Activated CD4-positive, alpha-beta T cell treated with anti-CD3 and anti-CD28 coated beads, Interleukin-10, Interleukin-2, amounts not matched to agents 100 ng/mL and 50 ng/mL, durations not matched to agents 16 hours and 8 hours (primary cell): ENCODE data around the gene TOX3.

Experiments
- DNase-seq: peaks from one replicate; pipeline ENCODE4 v3.0.0-alpha.2; 2020

Gene TOX3

DNA sequence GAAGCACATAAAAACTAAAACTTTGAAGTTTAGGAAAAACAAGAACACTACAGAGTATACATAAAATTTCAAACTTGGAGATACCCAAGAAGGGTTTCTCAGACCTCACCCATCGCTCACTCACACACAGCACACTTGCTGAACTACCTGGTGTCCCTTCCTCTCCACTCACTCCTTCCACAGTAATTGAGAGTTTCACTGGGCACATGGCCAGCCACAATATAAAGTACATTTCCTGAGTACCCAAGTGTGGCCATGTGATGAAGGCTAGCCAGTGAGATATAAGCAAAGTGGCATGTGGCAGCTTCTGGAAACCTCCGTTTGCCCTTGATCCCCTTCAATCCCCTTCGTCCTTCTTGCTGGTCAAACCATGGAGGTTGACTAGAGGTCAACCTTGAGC, 11.9 kb downstream of the TOX3 start:
- DNase-seq, result no peak

GRCh38 chr16:52533296-52533695, 13.6 kb downstream of the TOX3 start:
- no peak for DNase-seq

- DNase-seq, result no peak
These were observed 14.6 kb downstream of the TOX3 start for GRCh38 chr16:52532384-52532783.

- no peak for DNase-seq
These were observed 17.7 kb downstream of the TOX3 start for GRCh38 chr16:52529226-52529625.

DNA sequence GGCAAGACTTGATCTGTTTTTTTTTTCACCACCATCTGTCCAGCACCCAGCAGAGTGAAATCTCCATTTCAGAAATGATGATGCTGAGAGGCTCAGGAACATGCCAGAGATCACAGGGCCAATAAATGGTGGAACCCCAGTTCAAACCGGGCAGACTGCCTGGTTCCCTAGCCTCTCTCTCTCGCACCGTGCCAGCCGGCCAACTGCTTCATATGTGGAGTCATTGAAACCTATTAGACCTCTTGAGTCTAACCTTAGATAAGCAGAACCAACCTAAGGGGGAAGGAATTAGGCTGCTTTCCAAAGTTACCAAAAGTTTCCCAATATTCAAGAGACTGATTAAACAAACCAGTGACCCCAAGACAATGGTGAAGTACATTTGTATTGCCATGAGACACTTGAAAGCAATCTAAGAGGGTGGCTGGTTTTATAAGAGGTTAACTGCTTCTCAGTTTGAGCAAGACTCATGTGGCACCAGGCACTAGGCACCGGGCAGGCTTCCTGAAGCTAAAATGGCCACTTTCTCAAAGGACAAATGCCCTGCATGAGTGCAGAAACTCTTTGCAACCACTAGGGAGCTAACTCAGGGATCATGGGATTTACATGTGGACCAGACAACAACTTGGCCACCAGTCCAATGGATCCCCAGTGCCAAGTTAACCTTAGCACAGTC, 18.4 kb downstream of the TOX3 start:
- no peak for DNase-seq

DNA sequence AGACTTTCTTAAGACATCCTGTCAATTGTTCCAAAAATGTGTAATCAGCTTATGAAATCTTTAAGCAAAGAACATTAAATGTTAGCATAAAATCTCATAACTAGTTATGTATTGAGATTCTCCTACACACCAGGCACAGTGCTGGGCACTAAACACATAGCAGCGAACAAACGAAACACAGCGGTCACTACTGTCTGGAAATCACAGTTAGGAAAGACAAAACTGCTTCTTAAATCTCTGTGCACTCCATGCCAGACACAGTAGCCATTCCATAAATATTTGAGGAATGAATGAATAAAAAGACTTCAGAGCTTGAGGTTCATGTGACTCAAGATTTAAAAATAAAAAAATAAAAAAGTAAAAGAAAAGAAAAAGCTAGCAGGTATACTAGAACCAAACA, 20.1 kb downstream of the TOX3 start:
- no peak for DNase-seq

GRCh38 chr16:52526116-52526828, 20.7 kb downstream of the TOX3 start:
- DNase-seq, result no peak

GRCh38 chr16:52521570-52521969, 25.4 kb downstream of the TOX3 start:
- DNase-seq, result no peak

GRCh38 chr16:52518884-52519283, 28.1 kb downstream of the TOX3 start:
- no peak for DNase-seq

DNA sequence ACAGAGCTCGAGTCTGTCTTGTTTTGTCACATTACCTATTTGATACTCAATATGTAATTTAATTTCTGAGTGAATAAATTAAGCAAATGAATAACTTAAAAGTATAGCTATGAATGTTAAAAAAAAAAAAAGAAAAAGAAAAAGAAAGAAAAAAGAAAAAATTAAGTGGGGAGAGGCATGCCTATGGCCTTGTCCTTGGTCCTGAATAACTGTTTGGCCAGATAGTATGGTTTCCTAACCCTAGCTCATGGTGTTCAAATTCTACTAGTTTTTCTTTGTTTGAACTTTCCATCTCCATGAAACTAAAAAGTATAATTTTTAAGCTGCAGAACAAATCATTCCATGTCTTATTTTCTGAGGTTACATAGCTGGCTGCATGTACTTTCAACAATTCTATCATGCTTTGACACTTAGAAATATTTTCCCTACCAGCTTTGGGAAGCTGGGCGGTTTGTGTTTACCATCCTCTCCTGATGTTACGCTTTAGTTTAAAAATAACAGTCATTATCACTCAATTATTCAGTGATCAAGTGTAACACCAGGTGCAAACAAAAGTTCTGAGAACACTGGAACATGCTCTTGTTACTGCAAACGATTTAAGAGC, 31.8 kb downstream of the TOX3 start:
- no peak for DNase-seq

GRCh38 chr16:52512297-52512987, 34.5 kb downstream of the TOX3 start:
- no peak for DNase-seq

DNA sequence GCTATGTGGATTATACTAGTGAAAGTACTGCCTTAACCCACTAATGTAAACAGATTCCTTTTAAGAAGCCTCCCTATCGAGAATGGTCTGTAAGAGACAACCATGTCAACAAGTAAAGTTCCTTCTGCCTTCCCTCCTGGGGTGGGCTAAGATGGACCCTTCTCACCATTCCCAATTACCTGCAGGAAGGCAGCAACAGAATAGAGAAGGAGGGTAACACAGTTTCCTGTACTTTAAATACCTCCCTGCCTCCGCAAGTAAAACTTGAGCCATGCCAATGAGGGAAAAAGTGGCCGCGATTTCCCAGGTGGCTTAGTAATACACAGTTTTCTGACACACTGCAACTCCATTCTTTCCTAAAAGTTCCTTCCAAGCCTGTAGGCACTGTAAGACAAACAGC, 45.2 kb downstream of the TOX3 start:
- no peak for DNase-seq

- no peak for DNase-seq
These were observed 46.0 kb downstream of the TOX3 start for GRCh38 chr16:52500963-52501362.

DNA sequence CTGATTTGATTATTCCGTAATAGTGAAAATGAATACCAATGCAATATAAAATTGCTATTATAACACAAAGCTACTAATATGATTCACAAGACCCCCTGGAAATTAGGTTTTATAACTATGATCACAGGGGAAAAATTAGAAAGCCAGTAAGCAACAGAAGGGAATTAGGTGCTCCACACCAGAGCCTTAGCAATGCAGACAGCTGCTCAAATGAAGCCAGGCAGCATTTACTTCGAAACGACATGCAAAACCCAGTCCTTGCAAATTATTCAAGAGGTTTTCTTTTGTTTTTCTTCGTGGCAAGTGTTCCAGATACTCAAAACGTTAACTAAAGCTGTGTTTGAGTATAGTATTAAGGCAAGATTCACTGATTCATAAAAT, 47.9 kb downstream of the TOX3 start:
- no peak for DNase-seq

DNA sequence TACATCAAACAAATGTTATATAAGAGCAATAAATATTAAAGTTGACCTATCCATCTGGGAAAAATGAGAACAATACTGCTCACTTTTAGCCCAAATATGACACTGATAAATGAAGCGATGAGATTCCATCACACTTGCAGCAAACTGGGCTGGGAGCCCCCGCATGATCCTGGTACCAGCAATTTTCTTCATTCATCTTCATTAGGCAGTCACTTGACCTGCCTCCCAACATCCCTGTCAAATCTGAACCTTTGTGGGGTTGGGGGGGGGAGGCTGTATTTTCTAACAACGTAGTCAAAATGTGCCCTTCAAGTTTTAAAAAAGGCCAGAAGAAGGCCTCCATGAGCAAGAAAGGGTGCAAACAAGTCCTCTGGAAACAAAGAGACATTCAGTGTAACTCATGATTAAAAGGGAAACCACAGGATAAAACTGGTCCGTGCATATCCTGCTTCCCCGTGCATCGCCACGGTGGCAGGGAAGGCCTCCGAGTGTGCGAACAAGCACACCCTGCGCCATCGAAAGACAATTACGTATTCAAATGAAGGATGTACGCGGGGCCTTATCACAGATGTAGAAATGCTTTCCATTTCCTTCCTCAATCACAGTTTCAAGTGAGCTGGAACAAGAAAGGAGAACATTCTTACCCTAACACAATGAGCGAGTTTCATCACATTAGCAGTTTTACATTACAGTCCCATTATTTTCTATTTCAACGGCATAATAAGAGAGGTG, 48.4 kb downstream of the TOX3 start:
- DNase-seq, result no peak

- no peak for DNase-seq
These were observed 49.7 kb downstream of the TOX3 start for GRCh38 chr16:52497067-52497816.

- no peak for DNase-seq
These were observed 50.7 kb downstream of the TOX3 start for GRCh38 chr16:52496051-52496876.

- no peak for DNase-seq
These were observed 52.3 kb downstream of the TOX3 start for GRCh38 chr16:52494621-52495020.

GRCh38 chr16:52494145-52494544, 52.8 kb downstream of the TOX3 start:
- no peak for DNase-seq

DNA sequence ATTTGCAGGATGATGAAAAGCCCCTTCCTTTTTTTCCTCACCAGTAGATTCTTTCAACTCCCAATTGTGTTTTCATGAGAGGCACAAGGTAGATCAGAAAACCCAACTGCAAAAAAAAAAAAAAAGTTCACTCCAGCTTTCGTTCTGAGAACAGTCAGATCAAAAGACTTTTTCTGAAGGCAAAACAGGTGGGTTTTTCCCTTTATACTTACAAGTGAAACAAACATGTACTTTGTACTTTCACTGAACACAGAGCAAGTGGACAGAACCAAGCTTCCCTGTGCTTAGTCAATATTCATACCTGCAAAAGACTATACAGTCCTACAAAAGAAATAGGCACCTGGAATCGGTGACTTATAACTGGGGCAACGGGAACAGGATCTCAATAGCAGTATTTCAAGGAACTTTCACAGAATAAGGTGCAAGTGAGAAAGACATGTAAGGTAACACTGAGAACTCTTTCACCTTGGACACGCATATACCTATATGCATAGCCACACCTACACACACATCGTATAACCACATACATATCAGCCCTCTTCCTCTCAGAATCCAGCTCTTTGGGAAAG, 54.1 kb downstream of the TOX3 start:
- no peak for DNase-seq

DNA sequence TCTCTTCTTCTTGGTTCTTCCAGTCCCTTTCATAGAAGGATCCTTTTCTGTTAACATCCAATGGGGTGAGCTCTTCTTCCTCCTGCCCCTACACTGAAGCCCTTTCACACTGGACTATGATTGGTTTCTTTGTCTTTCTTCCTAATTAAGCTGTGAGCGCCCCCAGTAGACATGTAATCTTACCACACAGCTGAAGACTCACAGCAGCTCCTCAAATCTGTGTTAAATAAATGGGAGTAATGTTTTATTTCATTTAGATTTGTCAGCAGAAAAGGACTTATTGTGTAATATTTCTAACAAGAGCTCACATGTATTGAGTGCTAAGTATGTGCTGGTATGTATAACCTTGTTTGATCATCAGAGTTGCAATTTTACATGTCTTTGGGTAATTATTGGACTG, 55.7 kb downstream of the TOX3 start:
- no peak for DNase-seq
